Caco-2 (cell line): ENCODE data around the gene KRT83. TPM values are rescaled to one million over a fixed set of nuclear protein-coding genes. Genes with fewer than 3 reads are reported as not detected.
A peak's percentile ranks its signal among the peaks of the same experiment; 100 is the strongest.

Experiments
- BruUV-seq: library from RNA; stranded (reverse); fragments of 400-500 nt; replicated peaks from 2 replicates; lab custom pipeline; 2021; lab: Mats Ljungman, UMichigan
- CTCF ChIA-PET: fragments of 300-600 bp; sonication (Branson Sonifier 250); formaldehyde crosslinking; loops from one replicate; lab custom pipeline; 2022; ENCODE audit warnings: antibody characterized with exemption; lab: Charles Lee
- POLR2A ChIA-PET: fragments of 300-600 bp; sonication (Branson Sonifier 250); formaldehyde crosslinking; loops from one replicate; lab custom pipeline; 2022; ENCODE audit warnings: antibody characterized with exemption; lab: Charles Lee
- DNase-seq, 2 experiments: peaks; one replicate each; pipeline versions ENCODE4 v3.0.0 to v3.0.0-alpha.2; 2020 to 2022
- H3K27me3 ChIP-seq: replicated peaks from 2 replicates; pipeline ENCODE4 v1.6.0; 2011; ENCODE audit warnings: low read length; ENCODE audit not compliant: control insufficient read depth, insufficient read depth
- H3K36me3 ChIP-seq: 2 replicates; pipeline ENCODE4 v1.5.1; 2011; ENCODE audit warnings: low read length; ENCODE audit not compliant: control insufficient read depth, insufficient read depth
- H3K4me1 ChIP-seq: fragments of 250-450 bp; sonication (Bioruptor Pico); 2 replicates; pipeline ENCODE4 v1.5.1; 2020; ENCODE audit warnings: mild to moderate bottlenecking
- H3K4me3 ChIP-seq: 2 replicates; pipeline ENCODE4 v1.5.1; 2011; ENCODE audit warnings: low read depth, mild to moderate bottlenecking, control low read depth, low read length
- H3K9me3 ChIP-seq: fragments of 250-450 bp; sonication (Bioruptor Pico); 2 replicates; pipeline ENCODE4 v1.5.1; 2020; ENCODE audit warnings: mild to moderate bottlenecking, moderate library complexity
- H3K27ac Mint-ChIP-seq: one replicate; pipeline ENCODE4 v1.8.0; 2022; ENCODE audit warnings: mixed read lengths; ENCODE audit not compliant: unreplicated experiment
- H3K27me3 Mint-ChIP-seq: one replicate; pipeline ENCODE4 v1.8.0; 2022; ENCODE audit warnings: mixed read lengths; ENCODE audit not compliant: insufficient read depth, unreplicated experiment
- H3K36me3 Mint-ChIP-seq: one replicate; pipeline ENCODE4 v1.8.0; 2022; ENCODE audit warnings: mild to moderate bottlenecking, mixed read lengths; ENCODE audit not compliant: insufficient read depth, unreplicated experiment
- H3K4me1 Mint-ChIP-seq: one replicate; pipeline ENCODE4 v1.8.0; 2022; ENCODE audit warnings: low read depth, mixed read lengths; ENCODE audit not compliant: unreplicated experiment
- H3K4me3 Mint-ChIP-seq: one replicate; pipeline ENCODE4 v1.8.0; 2022; ENCODE audit warnings: mild to moderate bottlenecking, moderate library complexity, mixed read lengths; ENCODE audit not compliant: unreplicated experiment
- H3K9me3 Mint-ChIP-seq: one replicate; pipeline ENCODE4 v1.8.0; 2022; ENCODE audit warnings: mixed read lengths; ENCODE audit not compliant: unreplicated experiment
- CTCF ChIP-seq, 2 experiments: fragments of 200-600 bp in 1 of 2; IDR thresholded peaks; 1 replicate in 1 of 2; 2 replicates in 1 of 2; pipeline versions ENCODE4 v1.5.1 to v1.8.0; 2011 to 2022; ENCODE audit warnings: antibody characterized with exemption in 1 of 2, control low read depth in 1 of 2, inconsistent platforms in 1 of 2, low read depth in 1 of 2, low read length in 1 of 2, mild to moderate bottlenecking in 1 of 2, moderate library complexity in 1 of 2; ENCODE audit not compliant: insufficient read depth in 1 of 2, severe bottlenecking in 1 of 2, unreplicated experiment in 1 of 2
- intact Hi-C: fragments of 100-400 bp; cut with micrococcal nuclease; formaldehyde crosslinking; loops from one replicate; pipeline ENCODE4 v1.10.0; 2022; ENCODE audit not compliant: unreplicated experiment
- total RNA-seq: library from RNA; stranded (reverse); gene quantifications from 2 replicates; pipeline ENCODE4 v1.2.3, GENCODE V29; 2022

Gene KRT83
- total RNA-seq, 1 experiment from 2014 or later = not detected

GRCh38 chr12:52360106-52360662, 39.0 kb upstream of the KRT83 start:
- no peak overlapping the region for H3K27ac Mint-ChIP-seq
- no TSS peak for BruUV-seq
- H3K9me3 Mint-ChIP-seq = no peaks in the 10 kb centered on the region
- intact Hi-C loops = no loop called here
- Histone ChIP-seq H3K4me1 (no peaks in the 10 kb centered on the region), H3K27me3 (no peaks in the 10 kb centered on the region), H3K9me3 (no peaks in the 10 kb centered on the region), H3K36me3 (no peaks in the 10 kb centered on the region), H3K4me3 (no peak overlapping the region)
- no peak overlapping the region for H3K4me3 Mint-ChIP-seq
- ChIA-PET CTCF (interaction anchor here (1.1 kb wide), 1 partner anchor 12 kb away, joined by 3 read pairs; no protein-coding TSS in a partner anchor), POLR2A (no interaction called here)
- peak in 1 of 2 experiments; percentile 12 for DNase-seq
- H3K4me1 Mint-ChIP-seq = no peaks in the 10 kb centered on the region
- H3K36me3 Mint-ChIP-seq = no peaks in the 10 kb centered on the region
- TF ChIP-seq CTCF (IDR thresholded peaks at IDR 0.05; ENCODE audit: insufficient read depth in 1 of 2, low read depth in 1 of 2, low read length in 1 of 2, severe bottlenecking in 1 of 2, unreplicated experiment in 1 of 2) = no peak
- H3K27me3 Mint-ChIP-seq = peaks cover 4% of the 10 kb centered on the region

GRCh38 chr12:52359621-52360061, 38.4 kb upstream of the KRT83 start:
- no peak overlapping the region for H3K4me3 Mint-ChIP-seq
- intact Hi-C loops = no loop called here
- H3K9me3 Mint-ChIP-seq = no peaks in the 10 kb centered on the region
- peak in 1 of 2 experiments; percentile 10 for DNase-seq
- no TSS peak for BruUV-seq
- no peaks in the 10 kb centered on the region for H3K9me3 ChIP-seq
- ChIA-PET CTCF (no interaction called here), POLR2A (no interaction called here)
- H3K27me3 Mint-ChIP-seq = peaks cover 4% of the 10 kb centered on the region
- H3K4me1 ChIP-seq = no peaks in the 10 kb centered on the region
- TF ChIP-seq CTCF (IDR thresholded peaks at IDR 0.05; ENCODE audit: insufficient read depth in 1 of 2, low read depth in 1 of 2, low read length in 1 of 2, severe bottlenecking in 1 of 2, unreplicated experiment in 1 of 2) = no peak
- no peak overlapping the region for H3K4me3 ChIP-seq
- H3K36me3 ChIP-seq = no peaks in the 10 kb centered on the region
- H3K27ac Mint-ChIP-seq = no peak overlapping the region
- H3K27me3 ChIP-seq = no peaks in the 10 kb centered on the region
- H3K4me1 Mint-ChIP-seq = no peaks in the 10 kb centered on the region
- H3K36me3 Mint-ChIP-seq = no peaks in the 10 kb centered on the region

- H3K9me3 ChIP-seq = no peaks in the 10 kb centered on the region
- peak in 1 of 2 experiments; percentile 3 for DNase-seq
- H3K27ac Mint-ChIP-seq = no peak overlapping the region
- no peaks in the 10 kb centered on the region for H3K4me1 Mint-ChIP-seq
- H3K9me3 Mint-ChIP-seq = no peaks in the 10 kb centered on the region
- no peaks in the 10 kb centered on the region for H3K27me3 ChIP-seq
- no peak overlapping the region for H3K4me3 ChIP-seq
- POLR2A ChIA-PET = interaction anchor here (0.6 kb wide), 1 partner anchor 1276 kb away, joined by 4 read pairs; no protein-coding TSS in a partner anchor
- H3K4me1 ChIP-seq = no peaks in the 10 kb centered on the region
- intact Hi-C loops = no loop called here
- no peak for TF ChIP-seq CTCF (IDR thresholded peaks at IDR 0.05; ENCODE audit: insufficient read depth in 1 of 2, low read depth in 1 of 2, low read length in 1 of 2, severe bottlenecking in 1 of 2, unreplicated experiment in 1 of 2)
- H3K36me3 Mint-ChIP-seq = no peaks in the 10 kb centered on the region
- BruUV-seq = no TSS peak
- CTCF ChIA-PET = interaction anchor here (0.5 to 1.0 kb wide), 4 partner anchors 10 to 46 kb away, joined by 3 to 4 read pairs (median 3); no protein-coding TSS in a partner anchor
- H3K36me3 ChIP-seq = no peaks in the 10 kb centered on the region
- peaks cover 4% of the 10 kb centered on the region for H3K27me3 Mint-ChIP-seq
- H3K4me3 Mint-ChIP-seq = no peak overlapping the region
Measured at GRCh38 chr12:52358575-52359350, 37.6 kb upstream of the KRT83 start.
